HG03175 (cell line): ENCODE measurements around the gene CMSS1.

Experiments
- ATAC-seq: cut with Tn5 transposase; IDR thresholded peaks from one replicate; pipeline ENCODE4 v1.9.1; 2021; ENCODE audit warnings: mild to moderate bottlenecking, moderate library complexity; ENCODE audit not compliant: unreplicated experiment

Gene CMSS1

GRCh38 chr3:99899603-99900002 is 81.9 kb downstream of the CMSS1 start:
- ATAC-seq, result no peak

- no peak for ATAC-seq
Observed at GRCh38 chr3:99900248-99900647, 82.6 kb downstream of the CMSS1 start.

GRCh38 chr3:99901200-99901926 is 83.7 kb downstream of the CMSS1 start:
- ATAC-seq, result no peak

- ATAC-seq, result no peak
Observed at GRCh38 chr3:99902091-99902490, 84.4 kb downstream of the CMSS1 start.

- no peak for ATAC-seq
Observed at GRCh38 chr3:99903869-99904268, 86.2 kb downstream of the CMSS1 start.

- ATAC-seq, result no peak
Observed at GRCh38 chr3:99907959-99908544, 90.4 kb downstream of the CMSS1 start.

- ATAC-seq, result no peak
Observed at GRCh38 chr3:99909714-99910495, 92.2 kb downstream of the CMSS1 start.

GRCh38 chr3:99910752-99911290 is 93.2 kb downstream of the CMSS1 start:
- no peak for ATAC-seq

GRCh38 chr3:99911433-99911832 is 93.8 kb downstream of the CMSS1 start:
- no peak for ATAC-seq

- ATAC-seq, result no peak
Observed at GRCh38 chr3:99915906-99916432, 98.3 kb downstream of the CMSS1 start.

GRCh38 chr3:99918715-99919114 is 101.1 kb downstream of the CMSS1 start:
- ATAC-seq, result no peak

- ATAC-seq, result no peak
Observed at GRCh38 chr3:99919694-99920093, 102.0 kb downstream of the CMSS1 start.

- peak; percentile 39 for ATAC-seq
Observed at GRCh38 chr3:99920481-99921376, 103.1 kb downstream of the CMSS1 start.

GRCh38 chr3:99921377-99921695 is 103.7 kb downstream of the CMSS1 start:
- no peak for ATAC-seq

- no peak for ATAC-seq
Observed at GRCh38 chr3:99921986-99922385, 104.3 kb downstream of the CMSS1 start.

- no peak for ATAC-seq
Observed at GRCh38 chr3:99923873-99924272, 106.2 kb downstream of the CMSS1 start.

GRCh38 chr3:99925584-99926230 is 108.0 kb downstream of the CMSS1 start:
- ATAC-seq, result no peak

- ATAC-seq, result no peak
Observed at GRCh38 chr3:99927671-99928457, 110.2 kb downstream of the CMSS1 start.
